OCI-LY7 (cell line): ENCODE data around the gene ZNF688. TPM values are rescaled to one million over a fixed set of nuclear protein-coding genes. Genes with fewer than 3 reads are reported as not detected.
"Not testable (repeated sequence)": the region's sequence is repeated elsewhere in the genome, so short reads cannot be mapped to it uniquely, and the experiment has no call there.

ENCODE experiments used
- BruUV-seq: library from RNA; stranded (reverse); fragments of 400-500 nt; replicated peaks from 2 replicates; lab custom pipeline; 2021; lab: Mats Ljungman, UMichigan
- CTCF ChIA-PET: fragments of 300-600 bp; sonication (Branson Sonifier 250); formaldehyde crosslinking; loops from one replicate; lab custom pipeline; 2022; ENCODE audit warnings: antibody characterized with exemption; ENCODE audit not compliant: unreplicated experiment; lab: Charles Lee
- POLR2A ChIA-PET: fragments of 300-600 bp; sonication (Branson Sonifier 250); formaldehyde crosslinking; loops from one replicate; lab custom pipeline; 2022; ENCODE audit warnings: antibody characterized with exemption; lab: Charles Lee
- DNase-seq: peaks from one replicate; pipeline ENCODE4 v3.0.0-alpha.2; 2015; ENCODE audit warnings: low spot score
- H2AFZ ChIP-seq: fragments of 200-600 bp; sonication (generic), shearing (Covaris generic); 2 replicates; pipeline ENCODE4 v1.6.1; 2014; ENCODE audit warnings: mild to moderate bottlenecking, antibody characterized with exemption, low read length, moderate library complexity
- H3K27ac ChIP-seq: fragments of 200-600 bp; sonication (generic); 2 replicates; pipeline ENCODE4 v1.5.1; 2014; ENCODE audit warnings: mixed run types, low read depth, mild to moderate bottlenecking, moderate library complexity, low read length, inconsistent platforms; ENCODE audit not compliant: poor library complexity, severe bottlenecking
- H3K36me3 ChIP-seq: fragments of 200-600 bp; sonication (generic); 2 replicates; pipeline ENCODE4 v1.6.1; 2014; ENCODE audit warnings: mild to moderate bottlenecking, antibody characterized with exemption, low read length, moderate library complexity, mixed read lengths; ENCODE audit not compliant: insufficient read depth
- H3K4me1 ChIP-seq: fragments of 200-600 bp; sonication (generic); 2 replicates; pipeline ENCODE4 v1.5.1; 2014; ENCODE audit warnings: mild to moderate bottlenecking, low read length; ENCODE audit not compliant: insufficient read depth, poor library complexity, severe bottlenecking
- H3K4me2 ChIP-seq: fragments of 200-600 bp; sonication (generic); 2 replicates; pipeline ENCODE4 v1.6.1; 2014; ENCODE audit warnings: mild to moderate bottlenecking, low read length
- H3K4me3 ChIP-seq: fragments of 200-600 bp; sonication (generic); 2 replicates; pipeline ENCODE4 v1.5.1; 2014; ENCODE audit warnings: mild to moderate bottlenecking, low read depth, low read length; ENCODE audit not compliant: poor library complexity, severe bottlenecking
- H3K79me2 ChIP-seq: fragments of 200-600 bp; sonication (generic); 2 replicates; pipeline ENCODE4 v1.6.1; 2016; ENCODE audit warnings: low read depth, mild to moderate bottlenecking, low read length, moderate library complexity, mixed read lengths; ENCODE audit not compliant: insufficient read depth
- H3K9me2 ChIP-seq: fragments of 200-600 bp; sonication (generic); 2 replicates; pipeline ENCODE4 v1.6.1; 2016; ENCODE audit warnings: mild to moderate bottlenecking, low read length, mixed read lengths; ENCODE audit not compliant: insufficient read depth
- H3K9me3 ChIP-seq: fragments of 200-600 bp; sonication (generic); 2 replicates; pipeline ENCODE4 v1.6.1; 2014; ENCODE audit warnings: mild to moderate bottlenecking, mixed run types, low read length, mixed read lengths
- H4K20me1 ChIP-seq: fragments of 200-600 bp; sonication (generic); 2 replicates; pipeline ENCODE4 v1.6.1; 2014; ENCODE audit warnings: mild to moderate bottlenecking, antibody characterized with exemption, low read length, moderate library complexity, mixed read lengths; ENCODE audit not compliant: insufficient read depth
- EZH2phosphoT487 ChIP-seq: fragments of 200-600 bp; sonication (generic); IDR thresholded peaks from 2 replicates; pipeline ENCODE4 v1.6.1; 2018; ENCODE audit warnings: low read depth, borderline replicate concordance, mild to moderate bottlenecking, mixed run types, antibody characterized with exemption, low read length, moderate library complexity, mixed read lengths
- intact Hi-C: fragments of 100-400 bp; cut with micrococcal nuclease; formaldehyde crosslinking; loops from one replicate; pipeline ENCODE4 v1.10.0; 2022; ENCODE audit not compliant: unreplicated experiment
- total RNA-seq, 2 experiments: library from RNA; depleted of rRNA in 1 of 2; stranded (reverse); fragments of >200 nt in 1 of 2; shearing (Covaris generic) in 1 of 2; gene quantifications; 2 replicates each; pipeline ENCODE4 v1.2.3, GENCODE V29; 2014 to 2022
- TF ChIP-seq, protein P1 (sequence below): fragments of 200-600 bp; sonication (generic); conservative IDR thresholded peaks from 2 replicates; pipeline ENCODE4 v1.5.1; 2014; ENCODE audit warnings: mild to moderate bottlenecking, antibody characterized with exemption, low read length, moderate library complexity, mixed read lengths

Gene ZNF688
- total RNA-seq, 2 experiments from 2014 or later, result 15.3 to 17.5 TPM

GRCh38 chr16:30589582-30589981 is 18.1 kb upstream of the ZNF688 start:
- H3K9me2 ChIP-seq, H3K36me3 ChIP-seq, CTCF ChIA-PET, DNase-seq, H3K9me3 ChIP-seq, H2AFZ ChIP-seq, BruUV-seq, H3K4me3 ChIP-seq, intact Hi-C loops, POLR2A ChIA-PET, H4K20me1 ChIP-seq, H3K27ac ChIP-seq, H3K79me2 ChIP-seq: not testable (repeated sequence)
- Histone ChIP-seq H3K4me1 (peaks cover 30% of the 10 kb centered on the region), H3K4me2 (peak overlapping the region; percentile 10; the same call in 1 of the 2 replicates)

- Histone ChIP-seq H4K20me1 (no peaks in the 10 kb centered on the region), H3K9me3 (no peaks in the 10 kb centered on the region), H3K4me2 (no peak overlapping the region), H3K4me1 (peaks cover 30% of the 10 kb centered on the region), H2AFZ (no peak overlapping the region), H3K79me2 (no peaks in the 10 kb centered on the region; the same call in 1 of the 2 replicates), H3K4me3 (no peak overlapping the region), H3K36me3 (peaks cover 6% of the 10 kb centered on the region; the same call in 1 of the 2 replicates), H3K9me2 (no peaks in the 10 kb centered on the region), H3K27ac (no peak overlapping the region)
- no peak for DNase-seq
- BruUV-seq, result no TSS peak
- POLR2A ChIA-PET, result interaction anchor here (0.7 kb wide), 2 partner anchors 14 to 55 kb away, joined by 3 read pairs; no protein-coding TSS in a partner anchor
- intact Hi-C loops, result no loop called here
- CTCF ChIA-PET, result no interaction called here
- TF ChIP-seq, protein P1, sequence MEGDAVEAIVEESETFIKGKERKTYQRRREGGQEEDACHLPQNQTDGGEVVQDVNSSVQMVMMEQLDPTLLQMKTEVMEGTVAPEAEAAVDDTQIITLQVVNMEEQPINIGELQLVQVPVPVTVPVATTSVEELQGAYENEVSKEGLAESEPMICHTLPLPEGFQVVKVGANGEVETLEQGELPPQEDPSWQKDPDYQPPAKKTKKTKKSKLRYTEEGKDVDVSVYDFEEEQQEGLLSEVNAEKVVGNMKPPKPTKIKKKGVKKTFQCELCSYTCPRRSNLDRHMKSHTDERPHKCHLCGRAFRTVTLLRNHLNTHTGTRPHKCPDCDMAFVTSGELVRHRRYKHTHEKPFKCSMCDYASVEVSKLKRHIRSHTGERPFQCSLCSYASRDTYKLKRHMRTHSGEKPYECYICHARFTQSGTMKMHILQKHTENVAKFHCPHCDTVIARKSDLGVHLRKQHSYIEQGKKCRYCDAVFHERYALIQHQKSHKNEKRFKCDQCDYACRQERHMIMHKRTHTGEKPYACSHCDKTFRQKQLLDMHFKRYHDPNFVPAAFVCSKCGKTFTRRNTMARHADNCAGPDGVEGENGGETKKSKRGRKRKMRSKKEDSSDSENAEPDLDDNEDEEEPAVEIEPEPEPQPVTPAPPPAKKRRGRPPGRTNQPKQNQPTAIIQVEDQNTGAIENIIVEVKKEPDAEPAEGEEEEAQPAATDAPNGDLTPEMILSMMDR, result no peak
- no peak for TF ChIP-seq EZH2phosphoT487
Measured at GRCh38 chr16:30588651-30589050, 17.1 kb upstream of the ZNF688 start.

DNA sequence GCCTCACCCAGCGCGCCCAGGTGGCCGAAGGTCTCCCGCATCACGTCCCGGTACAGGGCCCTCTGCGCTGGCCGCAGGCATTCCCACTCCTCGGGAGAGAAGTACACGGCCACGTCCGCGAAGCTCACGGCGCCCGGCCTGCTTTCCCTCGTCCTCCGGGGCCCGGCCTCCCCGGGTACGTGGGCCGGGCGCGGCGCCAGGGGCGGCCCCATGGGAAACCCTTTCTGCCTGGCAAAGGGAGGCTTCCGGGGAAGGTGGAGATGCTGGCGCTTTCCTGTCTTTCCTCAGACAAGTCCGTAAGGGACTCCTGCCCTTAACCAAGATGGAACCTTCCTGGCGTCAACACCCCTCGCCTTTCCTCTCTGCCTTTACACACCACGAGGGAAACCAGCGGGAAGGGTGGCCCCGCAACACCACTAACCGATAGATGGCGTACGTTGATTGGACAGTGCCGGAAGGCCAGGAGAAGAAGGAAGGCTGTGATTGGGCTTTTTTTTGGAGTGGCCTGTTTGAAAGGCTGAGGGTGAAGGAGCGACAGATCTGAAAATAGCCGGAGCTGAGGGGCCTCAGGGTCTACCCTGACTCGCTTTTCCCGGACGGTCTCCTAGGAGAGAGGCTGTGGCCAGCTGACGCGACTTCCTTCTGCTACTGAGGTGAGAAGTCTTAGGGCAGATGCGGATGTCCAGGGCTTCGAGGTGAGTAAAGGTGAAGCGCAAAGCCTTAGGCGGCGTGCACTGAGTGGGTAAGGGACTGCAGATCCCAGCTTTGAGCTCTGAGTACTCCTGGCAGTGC is 14.1 kb upstream of the ZNF688 start, which contains the start of gene ZNF785:
ZNF785 (minus strand) TSS at position 298 of the 792 bp plus-strand sequence; CDS start at position 212, 86 bp downstream.
- ChIA-PET POLR2A (interaction anchor here (0.7 to 0.9 kb wide), 2 partner anchors 13 to 17 kb away, joined by 3 read pairs; no protein-coding TSS in a partner anchor), CTCF (interaction anchor here (1.6 kb wide), 1 partner anchor 27 kb away, joined by 3 read pairs; the partner anchor contains the start of gene ZNF764)
- Histone ChIP-seq H3K79me2 (no peaks in the 10 kb centered on the region; the same call in 1 of the 2 replicates), H3K9me2 (no peaks in the 10 kb centered on the region), H3K9me3 (no peaks in the 10 kb centered on the region), H3K27ac (peak within 1 kb of the TSS; percentile 27), H3K36me3 (peaks cover 6% of the 10 kb centered on the region; the same call in 1 of the 2 replicates), H3K4me3 (peak within 1 kb of the TSS; percentile 66), H4K20me1 (no peaks in the 10 kb centered on the region), H2AFZ (peak within 1 kb of the TSS; percentile 77; the same call in 1 of the 2 replicates), H3K4me1 (peaks cover 30% of the 10 kb centered on the region), H3K4me2 (peak within 1 kb of the TSS; percentile 70)
- no TSS peak for BruUV-seq
- intact Hi-C loops, result no loop called here
- no peak for TF ChIP-seq EZH2phosphoT487
- TF ChIP-seq, protein P1, result peak; percentile 59
- DNase-seq, result peak; percentile 95
